K562 (cell line): ENCODE results near the gene PPP1R15B. TPM values are rescaled to one million over a fixed set of nuclear protein-coding genes. Genes with fewer than 3 reads are reported as not detected.
A peak's percentile ranks its signal among the peaks of the same experiment; 100 is the strongest.

Source experiments
- BDP1 ChIP-seq: IDR thresholded peaks from 3 replicates; pipeline ENCODE4 v1.6.1; 2011; ENCODE audit not compliant: insufficient read length, insufficient read depth
- CAMTA2 ChIP-seq: fragments of 250-450 bp; sonication (Bioruptor Pico); conservative IDR thresholded peaks from 2 replicates; pipeline ENCODE4 v1.5.1; 2022
- CHD1 ChIP-seq: fragments of 200-600 bp; sonication (generic); IDR thresholded peaks from one replicate; pipeline ENCODE4 v1.6.1; 2012; ENCODE audit warnings: mild to moderate bottlenecking, moderate library complexity, low read length, inconsistent platforms
- CREBBP ChIP-seq: IDR thresholded peaks from one replicate; pipeline ENCODE4 v1.6.1; 2012; ENCODE audit warnings: low read depth, mild to moderate bottlenecking, control low read depth, inconsistent platforms, low read length
- ETV1 ChIP-seq: fragments of 450-650 bp; conservative IDR thresholded peaks from 2 replicates; pipeline ENCODE4 v1.6.1; 2016; ENCODE audit warnings: missing genetic modification characterization, control low read depth, low read depth, missing compliant biosample characterization
- GATA2 ChIP-seq: sonication (generic); formaldehyde crosslinking; IDR thresholded peaks from 2 replicates; pipeline ENCODE4 v1.4.0; 2020; ENCODE audit warnings: mild to moderate bottlenecking, missing genetic modification reagents
- HMGN3 ChIP-seq: IDR thresholded peaks from 2 replicates; pipeline ENCODE4 v1.6.1; 2011; ENCODE audit warnings: borderline replicate concordance, low read depth, mild to moderate bottlenecking, mixed read lengths, low read length; ENCODE audit not compliant: insufficient read length; ENCODE audit errors: extremely low read depth
- MBD1 ChIP-seq: fragments of 250-450 bp; sonication (Bioruptor Pico); IDR thresholded peaks from 2 replicates; pipeline ENCODE4 v1.8.0; 2022; ENCODE audit warnings: inconsistent platforms
- NR0B1 ChIP-seq: fragments of 450-650 bp; IDR thresholded peaks from one replicate; pipeline ENCODE4 v1.6.1; 2018; ENCODE audit warnings: mild to moderate bottlenecking, moderate library complexity; ENCODE audit not compliant: partially characterized antibody
- NR1H2 ChIP-seq: sonication (generic); formaldehyde crosslinking; IDR thresholded peaks from 2 replicates; pipeline ENCODE4 v1.4.0; 2020; ENCODE audit warnings: mild to moderate bottlenecking, missing genetic modification reagents
- NR4A1 ChIP-seq, 2 experiments: fragments of 250-450 bp in 1 of 2; fragments of 450-650 bp in 1 of 2; sonication (Bioruptor Pico) in 1 of 2; IDR thresholded peaks; 2 replicates each; pipeline versions ENCODE4 v1.4.0 to v1.6.1; 2016 to 2020; ENCODE audit warnings: mild to moderate bottlenecking in 2 of 2, missing compliant biosample characterization in 1 of 2, missing genetic modification characterization in 1 of 2, moderate library complexity in 1 of 2
- PPARD ChIP-seq: fragments of 250-450 bp; sonication (Bioruptor Pico); IDR thresholded peaks from 2 replicates; pipeline ENCODE4 v1.8.0; 2022; ENCODE audit warnings: inconsistent platforms, mild to moderate bottlenecking, moderate library complexity
- PTRF ChIP-seq: fragments of 450-650 bp; IDR thresholded peaks from 2 replicates; pipeline ENCODE4 v1.6.1; 2016; ENCODE audit warnings: mild to moderate bottlenecking, missing genetic modification characterization, missing compliant biosample characterization
- SFPQ ChIP-seq: fragments of 200-400 bp; formaldehyde crosslinking; IDR thresholded peaks from 2 replicates; pipeline ENCODE4 v1.6.1; 2017; ENCODE audit warnings: mild to moderate bottlenecking, low read depth, low read length, moderate library complexity
- SMARCC2 ChIP-seq: fragments of 450-650 bp; IDR thresholded peaks from 2 replicates; pipeline ENCODE4 v1.6.1; 2017; ENCODE audit warnings: antibody characterized with exemption, moderate library complexity, mild to moderate bottlenecking, low read depth
- TARDBP ChIP-seq: fragments of 450-650 bp; IDR thresholded peaks from 2 replicates; pipeline ENCODE4 v1.6.1; 2016
- WHSC1 ChIP-seq: IDR thresholded peaks from one replicate; pipeline ENCODE4 v1.6.1; 2012; ENCODE audit warnings: low read length, control low read depth, inconsistent platforms
- ZNF316 ChIP-seq: fragments of 450-650 bp; IDR thresholded peaks from 2 replicates; pipeline ENCODE4 v1.6.1; 2016
- ZNF431 ChIP-seq: sonication (generic); formaldehyde crosslinking; IDR thresholded peaks from 2 replicates; pipeline ENCODE4 v1.8.0; 2022; ENCODE audit warnings: mild to moderate bottlenecking, missing genetic modification reagents
- ZNF639 ChIP-seq, 2 experiments: fragments of 200-800 bp in 1 of 2; sonication (Bioruptor generic) in 1 of 2; sonication (generic) in 1 of 2; formaldehyde crosslinking in 1 of 2; IDR thresholded peaks in 1 of 2; conservative IDR thresholded peaks in 1 of 2; 2 replicates each; pipeline versions ENCODE4 v1.5.0 to v1.6.1; 2016 to 2020; ENCODE audit warnings: missing compliant biosample characterization in 1 of 2, missing genetic modification characterization in 1 of 2, missing genetic modification reagents in 1 of 2
- polyA plus RNA-seq, 8 experiments: library from polyadenylated mRNA; depleted of rRNA in 4 of 8; stranded (reverse) in 5 of 8; unstranded in 3 of 8; fragments of >200 nt; fragmentation: Nextera tagmentation in 2 of 8; fragmentation: Illumina TruSeq in 1 of 8; extraction: Ambion mirVana in 2 of 8; extraction: Trizol in 1 of 8; gene quantifications; 2 replicates each; pipeline versions ENCODE4 v1.2.1 to v1.2.3, GENCODE V29; 2011 to 2014; ENCODE audit warnings: inconsistent platforms in 1 of 8, missing spikeins in 1 of 8
- total RNA-seq, 7 experiments: library from RNA; depleted of rRNA in 6 of 7; stranded (reverse); fragments of >200 nt in 6 of 7; fragmentation: Illumina TruSeq in 2 of 7; extraction: Trizol in 2 of 7; gene quantifications; 2 replicates each; pipeline versions ENCODE4 v1.2.1 to v1.2.3, GENCODE V29; 2011 to 2021; ENCODE audit warnings: low replicate concordance in 1 of 7

Gene PPP1R15B
- total and polyA plus RNA-seq, 9 of the 15 experiments (the other 6 are each of a cell fraction or from before 2014, with no cell fraction given) = 17.0 to 48.1 (median 30.8) TPM

- TF ChIP-seq ETV1 (tag) (no peak), NR0B1 (no peak), SMARCC2 (no peak), PTRF (tag) (no peak), CREBBP (no peak), BDP1 (no peak), ZNF639 (CRISPR knock-in tag; conservative IDR thresholded peaks at IDR 0.05 in 1 of 2, IDR thresholded peaks at IDR 0.05 in 1 of 2) (no peak), HMGN3 (no peak), PPARD (no peak), CAMTA2 (no peak), SFPQ (no peak), ZNF316 (no peak), TARDBP (no peak), NR1H2 (CRISPR knock-in tag) (no peak), MBD1 (CRISPR knock-in tag) (no peak), ZNF431 (CRISPR knock-in tag) (no peak), NR4A1 (CRISPR knock-in tag; IDR thresholded peaks at IDR 0.05) (no peak), NR4A1 (tag; IDR thresholded peaks at IDR 0.05) (no peak), WHSC1 (no peak), CHD1 (no peak), GATA2 (peak; percentile 65; the same call in 1 of the 2 replicates)
Observed at GRCh38 chr1:204398197-204399125, 13.2 kb downstream of the PPP1R15B start (continued).
